ENCODE data around the gene LPIN1.

The LPIN1 gene

GRCh38 chr2:11784747-11785610 lies 38.5 kb downstream of the LPIN1 start:
- peak; percentile 58 for DNase-seq (ENCODE audit: low read depth)

- DNase-seq (ENCODE audit: low read depth), result no peak
These were observed 39.1 kb downstream of the LPIN1 start for GRCh38 chr2:11785611-11785940.

GRCh38 chr2:11786191-11786590 lies 39.8 kb downstream of the LPIN1 start:
- no peak for DNase-seq (ENCODE audit: low read depth)

GRCh38 chr2:11786592-11786991 lies 40.2 kb downstream of the LPIN1 start:
- no peak for DNase-seq (ENCODE audit: low read depth)

GRCh38 chr2:11787991-11788390 lies 41.6 kb downstream of the LPIN1 start:
- DNase-seq (ENCODE audit: low read depth), result no peak

- DNase-seq (ENCODE audit: low read depth), result no peak
These were observed 42.2 kb downstream of the LPIN1 start for GRCh38 chr2:11788461-11789124.

- DNase-seq (ENCODE audit: low read depth), result no peak
These were observed 42.8 kb downstream of the LPIN1 start for GRCh38 chr2:11789243-11789642.

- no peak for DNase-seq (ENCODE audit: low read depth)
These were observed 43.8 kb downstream of the LPIN1 start for GRCh38 chr2:11790228-11790627.

GRCh38 chr2:11795590-11795989 lies 49.2 kb downstream of the LPIN1 start:
- DNase-seq (ENCODE audit: low read depth), result no peak

- no peak for DNase-seq (ENCODE audit: low read depth)
These were observed 50.0 kb downstream of the LPIN1 start for GRCh38 chr2:11796190-11797171.

GRCh38 chr2:11797846-11798245 lies 51.4 kb downstream of the LPIN1 start:
- no peak for DNase-seq (ENCODE audit: low read depth)

- no peak for DNase-seq (ENCODE audit: low read depth)
These were observed 52.4 kb downstream of the LPIN1 start for GRCh38 chr2:11798701-11799435.

GRCh38 chr2:11799826-11800225 lies 53.4 kb downstream of the LPIN1 start:
- no peak for DNase-seq (ENCODE audit: low read depth)

- peak; percentile 50 for DNase-seq (ENCODE audit: low read depth)
These were observed 56.4 kb downstream of the LPIN1 start for GRCh38 chr2:11802782-11803191.

GRCh38 chr2:11805024-11805423 lies 58.6 kb downstream of the LPIN1 start:
- no peak for DNase-seq (ENCODE audit: low read depth)

- no peak for DNase-seq (ENCODE audit: low read depth)
These were observed 59.5 kb downstream of the LPIN1 start for GRCh38 chr2:11805920-11806319.

- DNase-seq (ENCODE audit: low read depth), result no peak
These were observed 61.0 kb downstream of the LPIN1 start for GRCh38 chr2:11807156-11808015.

- no peak for DNase-seq (ENCODE audit: low read depth)
These were observed 61.6 kb downstream of the LPIN1 start for GRCh38 chr2:11808016-11808400.

GRCh38 chr2:11809586-11810236 lies 63.3 kb downstream of the LPIN1 start:
- no peak for DNase-seq (ENCODE audit: low read depth)

Data from ELR (cell line).